ENCODE measurements around the gene FAM174C.

GRCh38 chr19:1311543-1312091 is 36.3 kb downstream of the FAM174C start:
- TF ChIP-seq CTCF (IDR thresholded peaks at IDR 0.05; ENCODE audit: extremely low read depth in 1 of 2, insufficient read depth in 1 of 2, low read depth in 1 of 2, low read length in 2 of 2) (no peak), POLR2A (IDR thresholded peaks at IDR 0.05; ENCODE audit: low read depth, low read length) (no peak), MYC (IDR thresholded peaks at IDR 0.05; ENCODE audit: low read depth, low read length) (no peak), EZH2 (IDR thresholded peaks at IDR 0.05; ENCODE audit: borderline replicate concordance, low read depth, low read length, severe bottlenecking) (no peak), POLR2AphosphoS5 (IDR thresholded peaks at IDR 0.05; ENCODE audit: insufficient read depth, low read depth, low read length) (no peak), JUN (IDR thresholded peaks at IDR 0.05; ENCODE audit: borderline replicate concordance, insufficient read depth, insufficient read length, low read depth) (no peak), MAX (IDR thresholded peaks at IDR 0.05; ENCODE audit: insufficient read depth, insufficient read length) (no peak), GATA2 (IDR thresholded peaks at IDR 0.05; ENCODE audit: insufficient read depth, insufficient read length, low read depth, low read length) (no peak)
